ENCODE data around the gene PLXNA1.

Gene PLXNA1

GRCh38 chr3:127004641-127005397 is 21.9 kb downstream of the PLXNA1 start:
- Histone ChIP-seq H3K4me3 (ENCODE audit: low read depth, low read length) (no peak overlapping the region), H3K9me3 (ENCODE audit: control insufficient read depth, insufficient read depth, low read depth, low read length) (no peaks in the 10 kb centered on the region), H3K27ac (ENCODE audit: low read depth, low read length) (no peak overlapping the region), H3K27me3 (ENCODE audit: control insufficient read depth, insufficient read depth, low read length) (no peaks in the 10 kb centered on the region), H3K4me1 (ENCODE audit: control insufficient read depth, insufficient read depth, low read length) (peaks cover 18% of the 10 kb centered on the region), H3K9ac (ENCODE audit: low read length) (no peak overlapping the region), H3K36me3 (ENCODE audit: control insufficient read depth, insufficient read depth, low read length) (peaks cover 20% of the 10 kb centered on the region)

- Histone ChIP-seq H3K9ac (ENCODE audit: low read length) (no peak overlapping the region), H3K4me1 (ENCODE audit: control insufficient read depth, insufficient read depth, low read length) (peaks cover 18% of the 10 kb centered on the region), H3K36me3 (ENCODE audit: control insufficient read depth, insufficient read depth, low read length) (peaks cover 25% of the 10 kb centered on the region), H3K27me3 (ENCODE audit: control insufficient read depth, insufficient read depth, low read length) (no peaks in the 10 kb centered on the region), H3K4me3 (ENCODE audit: low read depth, low read length) (no peak overlapping the region), H3K9me3 (ENCODE audit: control insufficient read depth, insufficient read depth, low read depth, low read length) (no peaks in the 10 kb centered on the region), H3K27ac (ENCODE audit: low read depth, low read length) (no peak overlapping the region)
Measured at GRCh38 chr3:127005864-127006500, 23.1 kb downstream of the PLXNA1 start.

- H3K4me1 ChIP-seq (ENCODE audit: control insufficient read depth, insufficient read depth, low read length) = peaks cover 9% of the 10 kb centered on the region
- no peak overlapping the region for H3K4me3 ChIP-seq (ENCODE audit: low read depth, low read length)
- no peaks in the 10 kb centered on the region for H3K9me3 ChIP-seq (ENCODE audit: control insufficient read depth, insufficient read depth, low read depth, low read length)
- no peak overlapping the region for H3K9ac ChIP-seq (ENCODE audit: low read length)
- no peaks in the 10 kb centered on the region for H3K27me3 ChIP-seq (ENCODE audit: control insufficient read depth, insufficient read depth, low read length)
- no peak overlapping the region for H3K27ac ChIP-seq (ENCODE audit: low read depth, low read length)
- H3K36me3 ChIP-seq (ENCODE audit: control insufficient read depth, insufficient read depth, low read length) = peaks cover 33% of the 10 kb centered on the region
Measured at GRCh38 chr3:127006781-127007436, 24.0 kb downstream of the PLXNA1 start.

- no peaks in the 10 kb centered on the region for H3K9me3 ChIP-seq (ENCODE audit: control insufficient read depth, insufficient read depth, low read depth, low read length)
- no peak overlapping the region for H3K4me3 ChIP-seq (ENCODE audit: low read depth, low read length)
- no peaks in the 10 kb centered on the region for H3K27me3 ChIP-seq (ENCODE audit: control insufficient read depth, insufficient read depth, low read length)
- H3K27ac ChIP-seq (ENCODE audit: low read depth, low read length) = 0 out of 2 replicates have a peak overlapping the region, but pooled peaks have one; percentile 3
- H3K9ac ChIP-seq (ENCODE audit: low read length) = no peak overlapping the region
- H3K36me3 ChIP-seq (ENCODE audit: control insufficient read depth, insufficient read depth, low read length) = peaks cover 47% of the 10 kb centered on the region
- no peaks in the 10 kb centered on the region for H3K4me1 ChIP-seq (ENCODE audit: control insufficient read depth, insufficient read depth, low read length)
Measured at GRCh38 chr3:127008236-127008635, 25.3 kb downstream of the PLXNA1 start.

GRCh38 chr3:127009531-127009930 is 26.6 kb downstream of the PLXNA1 start:
- Histone ChIP-seq H3K27me3 (ENCODE audit: control insufficient read depth, insufficient read depth, low read length) (no peaks in the 10 kb centered on the region), H3K36me3 (ENCODE audit: control insufficient read depth, insufficient read depth, low read length) (peaks cover 56% of the 10 kb centered on the region), H3K9ac (ENCODE audit: low read length) (no peak overlapping the region), H3K4me3 (ENCODE audit: low read depth, low read length) (no peak overlapping the region), H3K27ac (ENCODE audit: low read depth, low read length) (no peak overlapping the region), H3K9me3 (ENCODE audit: control insufficient read depth, insufficient read depth, low read depth, low read length) (no peaks in the 10 kb centered on the region), H3K4me1 (ENCODE audit: control insufficient read depth, insufficient read depth, low read length) (no peaks in the 10 kb centered on the region)

- peaks cover 65% of the 10 kb centered on the region for H3K36me3 ChIP-seq (ENCODE audit: control insufficient read depth, insufficient read depth, low read length)
- H3K27me3 ChIP-seq (ENCODE audit: control insufficient read depth, insufficient read depth, low read length) = no peaks in the 10 kb centered on the region
- no peaks in the 10 kb centered on the region for H3K4me1 ChIP-seq (ENCODE audit: control insufficient read depth, insufficient read depth, low read length)
- H3K9ac ChIP-seq (ENCODE audit: low read length) = no peak overlapping the region
- H3K4me3 ChIP-seq (ENCODE audit: low read depth, low read length) = no peak overlapping the region
- H3K9me3 ChIP-seq (ENCODE audit: control insufficient read depth, insufficient read depth, low read depth, low read length) = no peaks in the 10 kb centered on the region
- peak overlapping the region; percentile 47; the same call in 1 of the 2 replicates for H3K27ac ChIP-seq (ENCODE audit: low read depth, low read length)
Measured at GRCh38 chr3:127011270-127011992, 28.5 kb downstream of the PLXNA1 start.

GRCh38 chr3:127012091-127012490 is 29.2 kb downstream of the PLXNA1 start:
- Histone ChIP-seq H3K36me3 (ENCODE audit: control insufficient read depth, insufficient read depth, low read length) (peaks cover 67% of the 10 kb centered on the region), H3K27ac (ENCODE audit: low read depth, low read length) (no peak overlapping the region)

GRCh38 chr3:127013181-127013580 is 30.3 kb downstream of the PLXNA1 start:
- no peaks in the 10 kb centered on the region for H3K27me3 ChIP-seq (ENCODE audit: control insufficient read depth, insufficient read depth, low read length)
- H3K9ac ChIP-seq (ENCODE audit: low read length) = no peak overlapping the region
- H3K36me3 ChIP-seq (ENCODE audit: control insufficient read depth, insufficient read depth, low read length) = peaks cover 70% of the 10 kb centered on the region
- H3K4me1 ChIP-seq (ENCODE audit: control insufficient read depth, insufficient read depth, low read length) = no peaks in the 10 kb centered on the region
- H3K27ac ChIP-seq (ENCODE audit: low read depth, low read length) = no peak overlapping the region
- no peaks in the 10 kb centered on the region for H3K9me3 ChIP-seq (ENCODE audit: control insufficient read depth, insufficient read depth, low read depth, low read length)
- H3K4me3 ChIP-seq (ENCODE audit: low read depth, low read length) = no peak overlapping the region

More at GRCh38 chr3:127012091-127012490, 29.2 kb downstream of the PLXNA1 start:
- Histone ChIP-seq H3K4me3 (ENCODE audit: low read depth, low read length) (no peak overlapping the region), H3K4me1 (ENCODE audit: control insufficient read depth, insufficient read depth, low read length) (no peaks in the 10 kb centered on the region), H3K9ac (ENCODE audit: low read length) (no peak overlapping the region), H3K27me3 (ENCODE audit: control insufficient read depth, insufficient read depth, low read length) (no peaks in the 10 kb centered on the region), H3K9me3 (ENCODE audit: control insufficient read depth, insufficient read depth, low read depth, low read length) (no peaks in the 10 kb centered on the region)

- no peak overlapping the region for H3K4me3 ChIP-seq (ENCODE audit: low read depth, low read length)
- no peak overlapping the region for H3K9ac ChIP-seq (ENCODE audit: low read length)
- H3K27me3 ChIP-seq (ENCODE audit: control insufficient read depth, insufficient read depth, low read length) = no peaks in the 10 kb centered on the region
- H3K27ac ChIP-seq (ENCODE audit: low read depth, low read length) = no peak overlapping the region
- peaks cover 77% of the 10 kb centered on the region for H3K36me3 ChIP-seq (ENCODE audit: control insufficient read depth, insufficient read depth, low read length)
- H3K4me1 ChIP-seq (ENCODE audit: control insufficient read depth, insufficient read depth, low read length) = no peaks in the 10 kb centered on the region
- no peaks in the 10 kb centered on the region for H3K9me3 ChIP-seq (ENCODE audit: control insufficient read depth, insufficient read depth, low read depth, low read length)
Measured at GRCh38 chr3:127013758-127014535, 31.0 kb downstream of the PLXNA1 start.

- Histone ChIP-seq H3K4me3 (ENCODE audit: low read depth, low read length) (no peak overlapping the region), H3K9ac (ENCODE audit: low read length) (no peak overlapping the region), H3K36me3 (ENCODE audit: control insufficient read depth, insufficient read depth, low read length) (peaks cover 85% of the 10 kb centered on the region), H3K4me1 (ENCODE audit: control insufficient read depth, insufficient read depth, low read length) (no peaks in the 10 kb centered on the region), H3K27me3 (ENCODE audit: control insufficient read depth, insufficient read depth, low read length) (no peaks in the 10 kb centered on the region), H3K9me3 (ENCODE audit: control insufficient read depth, insufficient read depth, low read depth, low read length) (no peaks in the 10 kb centered on the region), H3K27ac (ENCODE audit: low read depth, low read length) (0 out of 2 replicates have a peak overlapping the region, but pooled peaks have one; percentile 45)
Measured at GRCh38 chr3:127014536-127015281, 31.8 kb downstream of the PLXNA1 start.

Data from HUES6 (cell line).